ENCODE results near the gene MARK2.

DNA sequence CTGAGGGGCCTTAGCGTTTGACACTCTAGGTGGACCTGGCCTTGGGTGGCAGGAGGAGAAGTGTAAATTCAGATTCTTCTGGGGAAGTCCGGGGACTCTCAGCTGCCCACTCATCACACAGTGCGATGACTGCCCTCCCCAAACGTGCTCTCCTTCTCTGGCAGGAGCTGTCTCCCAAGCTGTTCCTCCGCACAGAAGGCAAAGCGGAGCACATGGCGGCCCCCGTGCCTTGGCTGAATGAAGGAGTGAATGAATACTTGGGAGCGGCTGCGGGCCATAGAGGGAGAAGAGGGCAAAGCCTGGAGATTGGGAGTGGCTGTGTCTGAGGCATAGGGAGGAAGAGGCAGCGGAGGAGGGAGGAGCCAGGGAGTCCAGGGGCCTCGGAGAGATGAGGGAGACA lies 93.0 kb downstream of the MARK2 start:
- TF ChIP-seq, protein P1, sequence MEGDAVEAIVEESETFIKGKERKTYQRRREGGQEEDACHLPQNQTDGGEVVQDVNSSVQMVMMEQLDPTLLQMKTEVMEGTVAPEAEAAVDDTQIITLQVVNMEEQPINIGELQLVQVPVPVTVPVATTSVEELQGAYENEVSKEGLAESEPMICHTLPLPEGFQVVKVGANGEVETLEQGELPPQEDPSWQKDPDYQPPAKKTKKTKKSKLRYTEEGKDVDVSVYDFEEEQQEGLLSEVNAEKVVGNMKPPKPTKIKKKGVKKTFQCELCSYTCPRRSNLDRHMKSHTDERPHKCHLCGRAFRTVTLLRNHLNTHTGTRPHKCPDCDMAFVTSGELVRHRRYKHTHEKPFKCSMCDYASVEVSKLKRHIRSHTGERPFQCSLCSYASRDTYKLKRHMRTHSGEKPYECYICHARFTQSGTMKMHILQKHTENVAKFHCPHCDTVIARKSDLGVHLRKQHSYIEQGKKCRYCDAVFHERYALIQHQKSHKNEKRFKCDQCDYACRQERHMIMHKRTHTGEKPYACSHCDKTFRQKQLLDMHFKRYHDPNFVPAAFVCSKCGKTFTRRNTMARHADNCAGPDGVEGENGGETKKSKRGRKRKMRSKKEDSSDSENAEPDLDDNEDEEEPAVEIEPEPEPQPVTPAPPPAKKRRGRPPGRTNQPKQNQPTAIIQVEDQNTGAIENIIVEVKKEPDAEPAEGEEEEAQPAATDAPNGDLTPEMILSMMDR (IDR thresholded peaks at IDR 0.05) = no peak
- TF ChIP-seq EP300 (IDR thresholded peaks at IDR 0.05) = no peak
- TF ChIP-seq POLR2AphosphoS5 (IDR thresholded peaks at IDR 0.05) = no peak
- TF ChIP-seq POLR2A (IDR thresholded peaks at IDR 0.05) = no peak
